Ectodermal cell (in vitro differentiated cells): ENCODE measurements around the gene CIAO1.
"Not testable (repeated sequence)": the region's sequence is repeated elsewhere in the genome, so short reads cannot be mapped to it uniquely, and the experiment has no call there.

ENCODE experiments used
- H3K27ac ChIP-seq: 2 replicates; pipeline ENCODE4 v1.7.0; 2013; ENCODE audit warnings: mild to moderate bottlenecking, low read depth, low read length; ENCODE audit not compliant: insufficient read depth, poor library complexity, severe bottlenecking
- H3K27me3 ChIP-seq: 2 replicates; pipeline ENCODE4 v1.7.0; 2013; ENCODE audit warnings: mild to moderate bottlenecking, low read length; ENCODE audit not compliant: insufficient read depth, control insufficient read depth, poor library complexity, severe bottlenecking
- H3K36me3 ChIP-seq: one replicate; pipeline ENCODE4 v1.7.0; 2013; ENCODE audit warnings: low read length; ENCODE audit not compliant: control insufficient read depth, insufficient read depth
- H3K4me1 ChIP-seq: one replicate; pipeline ENCODE4 v1.7.0; 2013; ENCODE audit warnings: low read length; ENCODE audit not compliant: control insufficient read depth, insufficient read depth
- H3K4me3 ChIP-seq: 2 replicates; pipeline ENCODE4 v1.7.0; 2013; ENCODE audit warnings: low read depth, low read length, control low read depth; ENCODE audit not compliant: insufficient read depth
- H3K9me3 ChIP-seq: 2 replicates; pipeline ENCODE4 v1.7.0; 2013; ENCODE audit warnings: mild to moderate bottlenecking, low read length, moderate library complexity; ENCODE audit not compliant: control insufficient read depth
- WGBS, 2 experiments: methylation state at CpG; one replicate each; pipeline ENCODE4 v1.1.7; 2013; ENCODE audit warnings: missing lambda C conversion rate in 2 of 2; 5-methylcytosine and 5-hydroxymethylcytosine counted together

Gene CIAO1

DNA sequence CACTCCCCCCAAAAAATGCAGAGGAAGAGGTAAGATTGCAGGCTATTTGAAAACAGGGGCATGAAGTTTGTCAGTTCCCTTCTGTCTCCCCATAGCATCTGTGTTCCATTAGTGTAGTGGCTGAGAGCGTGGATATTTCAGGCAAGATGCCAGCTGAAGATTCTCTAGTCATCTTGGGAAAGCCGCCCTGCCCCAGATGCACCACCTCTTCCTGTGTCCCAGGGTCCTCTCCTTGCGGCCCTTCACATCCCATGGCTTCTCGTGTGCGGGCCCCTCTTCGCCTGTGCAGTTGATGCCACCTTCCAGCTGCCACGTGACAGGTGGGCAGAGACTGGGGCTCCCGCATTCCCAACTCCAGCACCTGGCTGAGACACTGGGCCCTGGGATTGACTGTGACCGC is 16.4 kb upstream of the CIAO1 start:
- WGBS, 2 experiments = 93 to 96% methylated on average over 9 of the region's 9 CpGs
- Histone ChIP-seq H3K4me3 (no peak overlapping the region), H3K4me1 (no peaks in the 10 kb centered on the region), H3K27ac (no peak overlapping the region), H3K9me3 (no peaks in the 10 kb centered on the region), H3K36me3 (peaks cover 2% of the 10 kb centered on the region), H3K27me3 (no peaks in the 10 kb centered on the region)

DNA sequence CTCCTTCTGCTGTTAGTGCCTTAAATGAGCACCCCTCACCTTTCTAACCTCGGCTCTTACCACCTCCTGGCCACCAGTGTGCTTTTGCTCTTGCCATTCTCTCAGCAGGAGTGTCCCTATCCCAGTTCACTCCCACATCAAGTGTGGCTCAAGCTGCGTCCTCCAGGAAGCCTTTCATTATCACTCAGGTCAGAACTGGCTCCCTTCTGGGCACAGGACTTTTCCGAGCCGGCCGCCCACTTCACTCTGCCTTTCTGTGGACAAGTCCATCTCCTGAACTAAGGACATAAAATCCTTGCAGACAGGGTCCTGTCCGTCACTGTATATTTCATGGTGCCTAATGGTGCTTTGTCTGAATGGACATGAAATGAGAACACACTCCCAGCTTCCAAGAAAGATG is 15.8 kb upstream of the CIAO1 start:
- H3K9me3 ChIP-seq = no peaks in the 10 kb centered on the region
- no peak overlapping the region for H3K4me3 ChIP-seq
- no peaks in the 10 kb centered on the region for H3K27me3 ChIP-seq
- H3K27ac ChIP-seq = no peak overlapping the region
- WGBS, 2 experiments = 89 to 91% methylated on average over 6 of the region's 6 CpGs
- H3K4me1 ChIP-seq = no peaks in the 10 kb centered on the region
- peaks cover 4% of the 10 kb centered on the region for H3K36me3 ChIP-seq

- H3K9me3 ChIP-seq = no peaks in the 10 kb centered on the region
- H3K36me3 ChIP-seq = peaks cover 8% of the 10 kb centered on the region
- H3K27ac ChIP-seq = no peak overlapping the region
- H3K4me3 ChIP-seq = no peak overlapping the region
- H3K27me3 ChIP-seq = no peaks in the 10 kb centered on the region
- no peaks in the 10 kb centered on the region for H3K4me1 ChIP-seq
- 88 to 90% methylated on average over 6 of the region's 6 CpGs for WGBS, 2 experiments
Measured at GRCh38 chr2:96251721-96252292, 14.2 kb upstream of the CIAO1 start.

DNA sequence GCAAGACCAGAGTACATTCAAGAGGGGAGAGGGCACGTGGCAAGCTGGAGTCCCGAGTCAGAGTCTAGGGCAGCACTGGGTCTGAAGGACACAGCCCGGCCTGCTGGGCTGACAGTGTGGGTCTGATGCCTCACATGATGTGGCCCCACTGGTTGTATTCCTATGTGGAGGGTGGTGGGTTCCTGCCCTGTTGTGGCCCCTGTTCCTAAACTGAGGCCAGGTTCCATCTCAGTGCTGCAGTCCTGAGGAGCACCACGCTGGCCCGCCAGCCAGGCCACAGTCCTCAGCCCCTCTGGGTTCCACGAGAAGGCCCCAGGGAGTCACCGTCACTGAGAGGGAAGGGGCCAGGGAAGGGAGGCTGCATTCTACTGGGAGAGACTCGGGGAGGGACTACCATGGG is 13.5 kb upstream of the CIAO1 start:
- WGBS, 2 experiments = 95 to 97% methylated on average over 8 of the region's 8 CpGs
- Histone ChIP-seq H3K4me1 (no peaks in the 10 kb centered on the region), H3K27ac (no peak overlapping the region), H3K36me3 (peaks cover 8% of the 10 kb centered on the region), H3K4me3 (no peak overlapping the region), H3K27me3 (no peaks in the 10 kb centered on the region), H3K9me3 (no peaks in the 10 kb centered on the region)

DNA sequence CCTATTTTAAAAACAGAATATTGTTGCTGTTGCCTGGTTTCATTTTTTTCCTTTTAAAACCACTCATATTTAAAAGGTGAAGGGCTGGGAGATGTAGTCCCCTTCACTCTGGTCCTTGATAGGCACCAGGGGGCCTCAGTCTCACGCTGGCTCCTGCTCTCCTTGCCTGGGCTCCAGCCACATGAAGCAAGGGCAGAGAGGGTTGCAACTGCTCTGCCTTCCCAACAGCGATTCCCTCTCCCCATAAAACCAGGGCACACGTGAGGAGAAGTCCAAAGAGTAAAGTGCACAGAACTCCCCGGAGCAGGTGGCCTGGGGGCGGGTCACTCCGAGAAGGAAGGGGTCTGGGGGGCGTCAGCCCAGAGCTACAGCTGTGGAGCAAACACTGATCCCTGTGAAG is 13.0 kb upstream of the CIAO1 start:
- no peak overlapping the region for H3K4me3 ChIP-seq
- H3K4me1 ChIP-seq = no peaks in the 10 kb centered on the region
- H3K27me3 ChIP-seq = no peaks in the 10 kb centered on the region
- 93 to 94% methylated on average over 7 of the region's 7 CpGs for WGBS, 2 experiments
- no peak overlapping the region for H3K27ac ChIP-seq
- peaks cover 8% of the 10 kb centered on the region for H3K36me3 ChIP-seq
- no peaks in the 10 kb centered on the region for H3K9me3 ChIP-seq

GRCh38 chr2:96254571-96254970 is 11.5 kb upstream of the CIAO1 start:
- no peaks in the 10 kb centered on the region for H3K4me1 ChIP-seq
- WGBS, 2 experiments = 96 to 97% methylated on average over 11 of the region's 11 CpGs
- H3K36me3 ChIP-seq = peaks cover 8% of the 10 kb centered on the region

GRCh38 chr2:96256611-96257113 is 9.4 kb upstream of the CIAO1 start:
- no peaks in the 10 kb centered on the region for H3K4me1 ChIP-seq
- H3K9me3 ChIP-seq = no peaks in the 10 kb centered on the region
- H3K4me3 ChIP-seq = no peak overlapping the region
- peak overlapping the region; percentile 31 for H3K27ac ChIP-seq
- H3K36me3 ChIP-seq = peaks cover 16% of the 10 kb centered on the region
- H3K27me3 ChIP-seq = no peaks in the 10 kb centered on the region
- 91 to 96% methylated on average over 4 to 6 of the region's 6 CpGs for WGBS, 2 experiments

More at GRCh38 chr2:96254571-96254970, 11.5 kb upstream of the CIAO1 start:
- H3K9me3 ChIP-seq = no peaks in the 10 kb centered on the region
- no peak overlapping the region for H3K27ac ChIP-seq
- H3K27me3 ChIP-seq = no peaks in the 10 kb centered on the region
- no peak overlapping the region for H3K4me3 ChIP-seq

DNA sequence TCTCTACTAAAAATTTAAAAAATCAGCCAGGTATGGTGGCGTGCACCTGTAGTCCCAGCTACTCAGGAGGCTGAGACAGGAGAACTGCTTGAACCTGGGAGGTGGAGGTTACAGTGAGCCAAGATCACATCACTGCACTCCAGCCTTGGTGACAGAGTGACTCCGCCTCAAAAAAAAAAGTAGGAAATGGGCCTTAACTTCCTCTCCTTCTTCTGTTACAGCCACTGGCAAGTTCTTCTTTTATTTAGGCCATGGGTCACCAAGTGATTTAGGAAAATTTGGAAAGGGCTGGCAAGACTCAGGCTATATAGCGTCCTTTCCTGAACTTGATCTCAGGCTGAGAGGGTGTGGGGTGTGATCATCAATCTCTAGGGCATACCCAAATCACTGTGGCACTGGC is 8.3 kb upstream of the CIAO1 start:
- not testable (repeated sequence) for H3K9me3 ChIP-seq, H3K4me1 ChIP-seq, H3K27ac ChIP-seq, H3K4me3 ChIP-seq, H3K27me3 ChIP-seq
- 94 to 97% methylated on average over 3 of the region's 3 CpGs for WGBS, 2 experiments
- peaks cover 16% of the 10 kb centered on the region for H3K36me3 ChIP-seq

DNA sequence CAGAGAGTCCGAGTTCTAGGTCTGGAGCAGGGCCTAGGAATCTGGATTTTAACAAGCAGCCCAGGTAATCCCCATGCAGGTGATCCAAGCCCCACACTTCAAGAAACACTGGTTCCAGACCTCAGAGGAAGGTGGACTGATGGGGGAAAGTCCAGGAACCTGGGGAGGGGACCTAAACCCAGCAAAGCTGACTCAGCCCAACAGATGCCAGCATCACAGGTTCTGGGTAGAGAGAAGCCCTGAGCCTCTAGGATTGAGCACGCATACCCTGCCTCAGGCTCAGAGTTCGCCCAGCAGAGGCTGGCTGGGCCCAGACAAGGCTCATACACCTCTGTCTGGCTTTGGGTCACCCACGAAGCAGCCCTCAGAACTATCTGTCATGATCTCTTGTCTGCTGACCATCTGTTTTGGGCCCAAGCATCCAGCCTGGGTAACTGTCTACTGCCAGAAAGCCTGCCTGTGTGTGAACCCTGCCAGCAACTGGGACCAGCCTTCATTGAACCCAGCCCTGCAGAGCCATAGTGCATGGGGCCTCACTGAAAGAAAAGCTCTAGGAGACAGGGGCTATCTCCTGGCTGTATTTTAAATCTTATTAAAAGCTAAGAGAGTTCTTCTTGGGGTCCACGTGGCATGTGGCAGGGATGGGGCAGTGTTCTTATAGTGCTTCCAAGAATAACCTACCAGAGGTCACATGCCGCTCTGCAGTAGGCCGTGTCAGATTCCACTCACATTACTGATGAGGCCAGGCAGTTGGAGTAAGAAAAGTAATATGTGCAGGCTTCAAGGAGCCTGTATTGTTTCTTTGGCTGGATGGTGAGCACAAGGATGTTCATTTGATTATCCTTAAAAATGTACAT is 7.6 kb upstream of the CIAO1 start:
- Histone ChIP-seq H3K9me3 (no peaks in the 10 kb centered on the region), H3K4me3 (no peak overlapping the region), H3K27ac (no peak overlapping the region), H3K36me3 (peaks cover 16% of the 10 kb centered on the region), H3K27me3 (no peaks in the 10 kb centered on the region), H3K4me1 (no peaks in the 10 kb centered on the region)
- 93 to 96% methylated on average over 7 of the region's 7 CpGs for WGBS, 2 experiments

DNA sequence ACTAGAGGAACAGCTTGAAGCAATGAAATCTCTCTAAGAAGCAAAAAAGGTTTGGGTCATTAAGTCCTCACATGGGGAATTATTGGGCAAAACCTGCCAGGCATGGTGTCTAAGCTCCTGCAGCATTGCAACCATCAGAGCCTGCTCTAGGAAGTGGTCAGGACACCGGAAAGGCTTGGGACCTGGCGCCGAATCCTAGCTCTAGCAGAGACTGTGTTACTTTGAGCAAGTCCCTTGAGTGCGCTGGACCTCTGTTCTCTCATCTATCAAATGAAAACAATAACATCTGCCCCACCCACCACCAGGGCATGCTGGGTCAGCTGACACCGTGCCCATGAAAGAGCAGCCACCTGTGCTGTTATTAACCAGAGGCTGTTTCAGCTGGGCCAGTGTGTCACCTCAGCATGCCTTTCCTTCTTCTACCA is 6.5 kb upstream of the CIAO1 start:
- Histone ChIP-seq H3K27me3 (no peaks in the 10 kb centered on the region), H3K36me3 (peaks cover 13% of the 10 kb centered on the region), H3K4me1 (peaks cover 5% of the 10 kb centered on the region), H3K4me3 (no peak overlapping the region), H3K9me3 (no peaks in the 10 kb centered on the region), H3K27ac (no peak overlapping the region)
- 95% methylated on average over 5 of the region's 5 CpGs for WGBS, 2 experiments
